B cell (primary cell): Measurements from ENCODE around the gene PDCD4.
"Not testable (repeated sequence)": the region's sequence is repeated elsewhere in the genome, so short reads cannot be mapped to it uniquely, and the experiment has no call there.

Experiments
- CTCF ChIP-seq: fragments of 200-600 bp; IDR thresholded peaks from one replicate; pipeline ENCODE4 v1.8.0; 2022; ENCODE audit warnings: antibody characterized with exemption, mild to moderate bottlenecking
- EZH2 ChIP-seq: IDR thresholded peaks from 2 replicates; pipeline ENCODE4 v1.6.1; 2012; ENCODE audit warnings: borderline replicate concordance, low read depth, mild to moderate bottlenecking, moderate library complexity, low read length; ENCODE audit not compliant: insufficient read depth, poor library complexity, severe bottlenecking

- not testable (repeated sequence) for TF ChIP-seq CTCF, EZH2
Observed at GRCh38 chr10:110867011-110867806, 4.5 kb upstream of the PDCD4 start.
